GM18951 (cell line): ENCODE measurements around the gene RHOBTB1.

Source experiments
- POLR2A ChIP-seq: IDR thresholded peaks from 4 replicates; pipeline ENCODE4 v1.6.1; 2011; ENCODE audit warnings: mild to moderate bottlenecking; ENCODE audit not compliant: insufficient read length, insufficient read depth; ENCODE audit errors: extremely low read depth
- in situ Hi-C: fragments of 300-500 bp; cut with MboI; formaldehyde crosslinking; loops from one replicate; pipeline ENCODE4 v1.12.0; 2022; ENCODE audit warnings: low sequenced_read_pairs, mixed read lengths, inconsistent platforms; ENCODE audit not compliant: unreplicated experiment

RHOBTB1 gene

DNA sequence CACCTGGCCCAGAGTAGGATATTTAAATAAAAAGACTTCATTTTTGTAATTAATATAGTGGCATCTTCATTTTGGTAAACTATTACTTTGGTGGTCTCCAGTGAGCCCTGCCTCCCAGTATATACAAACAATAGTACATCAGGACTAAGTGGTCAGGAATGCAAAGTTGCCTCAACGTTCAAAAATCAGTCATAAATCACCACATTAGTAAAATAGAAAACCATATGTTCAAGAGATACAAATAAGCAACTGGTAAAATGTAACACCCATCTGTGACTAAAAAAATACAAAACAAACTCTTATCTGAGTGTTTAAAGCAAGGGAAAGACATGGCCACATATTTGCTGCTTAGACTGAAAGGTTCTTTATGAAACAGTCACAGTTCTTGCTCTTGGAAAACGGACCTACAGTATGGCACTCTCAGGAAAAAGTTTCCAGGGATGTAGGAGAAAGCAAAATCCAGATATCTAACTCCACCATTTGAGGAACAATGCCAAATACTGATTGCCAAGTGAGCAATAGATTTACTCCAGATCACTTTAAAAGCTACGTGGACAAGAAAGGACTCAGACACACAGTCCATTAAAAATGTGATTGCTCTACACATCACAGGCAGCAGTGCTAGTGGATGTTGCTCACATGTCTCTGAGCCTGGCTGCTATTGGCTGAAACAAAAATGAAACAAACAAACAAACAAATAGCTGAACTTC lies 15.1 kb upstream of the RHOBTB1 start:
- in situ Hi-C loops: no loop called here
- TF ChIP-seq POLR2A: no peak

DNA sequence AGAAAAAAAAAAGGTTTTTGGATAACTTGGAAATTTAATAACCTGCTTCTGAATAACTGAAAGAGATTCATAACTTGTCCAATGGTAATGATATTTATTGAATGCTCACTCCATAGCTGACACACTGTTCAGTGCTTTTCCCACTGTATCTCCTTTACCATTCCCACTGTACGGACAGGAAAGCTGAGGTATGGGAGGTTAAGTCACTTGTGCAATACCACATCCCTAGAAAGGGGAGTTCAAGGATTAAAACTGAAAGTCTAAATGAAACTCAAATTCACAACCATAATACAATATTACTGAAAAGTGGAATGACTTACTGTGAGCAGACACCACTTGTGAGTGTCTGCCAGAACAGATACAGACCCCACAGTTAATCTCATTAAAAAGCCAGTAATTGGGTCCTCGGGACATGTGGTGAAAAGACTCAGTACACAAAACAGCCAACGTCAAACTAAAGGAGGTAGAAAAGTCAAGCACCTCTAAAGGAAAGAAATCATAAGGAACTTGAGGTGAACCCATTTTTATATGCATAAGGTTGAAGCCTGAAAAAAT lies 13.8 kb upstream of the RHOBTB1 start:
- TF ChIP-seq POLR2A: no peak
- in situ Hi-C loops: no loop called here

DNA sequence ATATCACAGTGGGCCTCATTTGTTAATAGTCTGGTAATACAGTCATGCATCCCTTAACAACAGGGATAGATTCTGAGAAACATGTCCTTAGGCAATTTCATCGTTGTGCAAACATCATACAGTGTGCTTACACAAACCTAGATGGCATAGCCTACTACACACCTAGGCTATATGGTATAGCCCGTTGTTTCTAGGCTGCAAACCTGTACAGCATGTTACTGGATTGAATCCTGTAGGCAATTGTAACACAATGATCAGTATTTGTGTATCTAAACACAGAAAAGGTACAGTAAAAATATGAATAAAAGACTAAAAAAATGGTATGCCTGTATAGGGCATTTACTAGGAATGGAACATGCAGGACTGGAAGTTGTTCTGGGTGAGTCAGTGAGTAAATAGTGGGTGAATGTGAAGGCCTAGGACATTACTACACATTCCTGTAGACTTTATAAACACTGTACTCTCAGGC lies 12.0 kb upstream of the RHOBTB1 start:
- no peak for TF ChIP-seq POLR2A
- in situ Hi-C loops: no loop called here

DNA sequence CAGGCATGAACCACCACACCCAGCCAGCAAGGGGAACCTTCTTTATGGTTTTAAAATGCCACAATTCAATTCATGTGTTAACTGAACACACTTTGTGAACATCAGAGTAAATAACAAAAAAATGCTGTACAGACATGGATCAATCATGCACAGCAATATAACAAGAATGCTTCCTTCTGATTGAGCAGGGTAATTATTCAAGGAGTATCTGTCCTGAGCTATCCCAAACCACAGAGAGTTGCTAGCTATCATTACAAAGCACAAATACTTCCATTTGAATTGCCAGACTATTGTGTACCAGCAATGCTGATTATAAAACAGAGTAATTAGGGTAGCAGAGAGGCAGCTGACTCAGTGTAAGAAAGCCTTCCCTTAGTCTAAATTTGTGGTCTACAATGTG lies 11.3 kb upstream of the RHOBTB1 start:
- no peak for TF ChIP-seq POLR2A
- in situ Hi-C loops: no loop called here

DNA sequence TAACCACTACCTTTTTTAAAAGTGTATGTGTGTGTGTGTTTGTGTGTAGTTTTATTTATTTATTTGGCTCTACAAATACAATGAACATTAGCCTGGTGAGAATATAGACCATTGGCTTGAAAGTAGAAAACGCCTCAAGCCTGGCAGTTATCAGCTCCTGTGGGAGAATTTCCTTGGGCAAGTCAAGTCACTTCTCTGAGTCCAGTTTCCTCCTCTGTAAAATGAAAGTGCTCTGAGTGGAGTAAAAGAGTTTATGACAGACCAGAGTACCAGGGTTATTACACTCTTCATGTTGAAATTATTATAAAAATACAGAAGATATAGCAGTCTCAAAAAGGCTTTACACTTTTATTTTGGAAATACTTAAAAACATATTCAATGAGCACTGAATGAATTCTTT lies 10.1 kb upstream of the RHOBTB1 start:
- in situ Hi-C loops: no loop called here
- no peak for TF ChIP-seq POLR2A

DNA sequence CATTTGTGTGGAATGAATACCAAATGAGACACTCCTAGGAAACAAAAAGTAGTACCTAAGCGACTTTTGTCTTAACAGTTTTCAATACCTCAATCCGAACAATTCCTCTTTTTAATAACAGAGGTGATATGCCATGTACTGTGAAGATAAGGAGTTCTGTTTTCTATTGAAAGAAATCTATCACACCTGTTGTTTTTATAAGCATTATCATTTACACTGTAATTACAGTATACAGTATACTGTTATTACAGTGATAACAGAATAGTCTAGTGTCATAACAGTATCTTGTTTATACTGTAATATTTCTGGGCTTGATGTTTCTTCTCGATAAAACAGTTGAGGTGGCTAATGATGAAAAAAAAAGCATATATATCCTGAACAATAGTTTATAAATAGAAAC lies 9.4 kb upstream of the RHOBTB1 start:
- in situ Hi-C loops: no loop called here
- TF ChIP-seq POLR2A: no peak

DNA sequence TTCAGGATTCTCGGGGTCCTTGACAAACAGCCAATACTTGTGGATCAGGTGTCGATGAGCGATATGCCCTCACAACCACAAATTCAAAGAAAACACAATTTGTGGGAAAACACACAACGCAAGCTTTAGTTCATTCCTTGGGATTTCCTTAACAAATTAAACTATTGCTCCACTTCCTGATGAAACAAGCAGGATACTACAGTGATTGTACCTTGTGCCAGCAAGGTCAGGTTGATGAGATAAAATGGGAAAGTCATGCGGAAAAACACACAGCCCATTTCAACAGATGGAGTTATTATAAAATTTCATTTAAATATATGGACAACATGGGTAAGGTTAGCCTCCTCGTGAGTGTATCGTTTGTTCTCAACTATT lies 8.8 kb upstream of the RHOBTB1 start:
- TF ChIP-seq POLR2A: no peak
- in situ Hi-C loops: no loop called here

DNA sequence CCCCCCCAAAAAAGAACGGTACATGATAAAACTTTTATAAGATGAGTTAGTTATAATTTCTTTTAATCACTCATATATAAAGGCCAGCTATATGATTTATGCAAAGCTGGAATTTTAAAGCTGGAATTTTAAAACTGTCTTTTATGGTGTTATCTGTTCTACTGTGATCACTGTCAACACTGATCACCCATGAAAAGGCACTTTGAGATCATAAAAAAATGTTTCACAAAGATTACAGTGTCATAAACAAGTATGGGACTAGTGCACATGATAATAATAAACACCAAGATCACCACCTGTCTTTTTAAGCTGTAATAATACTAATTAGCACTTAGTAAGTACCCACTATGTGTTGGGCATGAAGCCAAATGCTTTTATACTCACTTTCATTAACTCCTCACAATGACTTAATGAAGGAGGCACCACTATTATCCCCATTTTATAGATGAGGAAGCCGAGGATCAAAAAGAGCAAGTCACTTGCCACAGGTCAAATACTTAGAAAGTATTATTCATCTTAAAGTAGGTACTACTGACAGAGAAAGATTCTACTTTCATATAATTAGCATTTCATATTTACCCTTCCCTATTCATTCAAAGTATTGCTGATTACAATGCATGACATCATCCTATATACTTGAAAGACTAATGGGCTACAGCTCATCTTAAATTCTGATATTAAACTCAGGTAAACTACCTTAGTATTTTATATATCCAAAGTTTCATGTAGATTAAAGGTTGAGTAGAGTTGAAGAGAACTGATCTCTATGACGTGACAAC lies 8.3 kb upstream of the RHOBTB1 start:
- in situ Hi-C loops: no loop called here
- no peak for TF ChIP-seq POLR2A

DNA sequence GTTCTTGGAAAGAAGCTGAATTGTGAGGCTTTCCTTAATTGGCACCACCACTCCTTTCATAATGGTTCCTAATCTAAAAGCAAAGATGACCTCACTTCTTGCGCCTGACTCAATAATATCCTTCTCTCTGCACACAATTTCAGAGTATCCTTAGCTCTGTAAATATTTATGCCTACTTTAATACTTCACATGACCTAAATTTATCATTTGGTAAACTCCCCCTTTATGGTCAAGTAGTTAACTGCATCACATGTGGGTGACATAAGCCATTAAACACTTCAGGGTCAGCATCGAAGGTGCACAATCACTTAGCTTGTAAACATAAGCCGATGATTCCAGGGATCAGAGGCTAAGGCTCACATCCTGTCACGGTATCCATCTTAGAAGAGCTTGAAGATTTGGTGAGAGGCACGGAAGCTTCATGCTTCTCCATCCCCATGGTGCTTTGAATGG lies 7.3 kb upstream of the RHOBTB1 start:
- TF ChIP-seq POLR2A: no peak
- in situ Hi-C loops: no loop called here

DNA sequence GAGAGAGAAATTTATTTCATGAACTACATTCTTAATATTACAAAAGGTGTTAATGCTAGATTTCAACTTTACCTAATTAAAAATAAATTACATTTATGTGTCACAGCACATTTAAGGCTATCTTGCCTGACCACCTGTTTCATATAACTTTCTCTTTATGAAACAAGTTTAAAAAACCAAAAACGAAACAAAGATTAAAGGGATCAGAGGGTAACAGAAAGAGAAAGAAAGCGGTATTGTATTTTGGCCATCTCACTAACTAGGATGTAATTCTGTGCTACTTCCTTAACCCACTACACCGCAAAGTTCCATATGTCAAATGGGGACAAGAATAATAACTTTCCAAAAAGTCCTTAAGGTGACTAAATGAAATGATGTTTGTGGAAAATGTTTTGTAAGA lies 6.3 kb upstream of the RHOBTB1 start:
- in situ Hi-C loops: no loop called here
- no peak for TF ChIP-seq POLR2A

DNA sequence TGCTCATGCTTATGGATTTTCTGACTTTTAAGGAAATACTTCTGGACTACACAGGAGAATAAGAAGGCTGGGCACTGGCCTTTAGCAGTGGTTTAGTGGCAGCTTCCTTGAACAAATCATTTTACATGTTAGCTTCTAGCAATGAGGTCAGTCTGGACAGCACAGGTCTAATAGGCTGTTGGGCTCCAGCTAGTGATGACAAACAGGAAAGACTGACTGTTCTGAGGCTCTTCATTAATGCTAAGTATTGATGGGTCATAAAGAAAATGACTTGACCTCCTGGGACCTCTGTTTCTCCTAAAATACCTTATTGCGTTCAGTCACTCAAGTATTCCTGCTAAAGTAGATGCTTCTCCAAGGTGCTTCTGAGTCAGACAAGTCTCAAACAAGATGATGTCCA lies 4.9 kb upstream of the RHOBTB1 start:
- TF ChIP-seq POLR2A: no peak
- in situ Hi-C loops: no loop called here

DNA sequence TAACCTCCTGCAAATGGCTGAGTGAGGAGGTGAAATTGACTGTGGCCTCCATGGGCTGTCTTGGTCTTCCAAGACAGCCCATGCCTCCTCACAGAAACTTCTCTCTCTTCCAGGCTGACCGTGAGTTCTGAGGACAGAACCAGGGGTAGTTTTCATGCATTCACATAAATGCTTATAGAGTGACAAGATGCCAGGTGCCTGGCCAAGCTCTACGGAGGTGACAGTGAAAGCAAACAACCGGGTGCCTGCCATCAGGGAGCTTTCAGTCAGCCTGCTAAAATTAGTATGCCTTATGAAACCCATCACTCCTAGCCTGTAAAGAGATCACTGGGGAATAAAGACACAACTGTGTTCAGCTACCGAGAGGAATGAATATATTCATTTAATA lies 919 bp upstream of the RHOBTB1 start:
- in situ Hi-C loops: no loop called here
- no peak for TF ChIP-seq POLR2A

DNA sequence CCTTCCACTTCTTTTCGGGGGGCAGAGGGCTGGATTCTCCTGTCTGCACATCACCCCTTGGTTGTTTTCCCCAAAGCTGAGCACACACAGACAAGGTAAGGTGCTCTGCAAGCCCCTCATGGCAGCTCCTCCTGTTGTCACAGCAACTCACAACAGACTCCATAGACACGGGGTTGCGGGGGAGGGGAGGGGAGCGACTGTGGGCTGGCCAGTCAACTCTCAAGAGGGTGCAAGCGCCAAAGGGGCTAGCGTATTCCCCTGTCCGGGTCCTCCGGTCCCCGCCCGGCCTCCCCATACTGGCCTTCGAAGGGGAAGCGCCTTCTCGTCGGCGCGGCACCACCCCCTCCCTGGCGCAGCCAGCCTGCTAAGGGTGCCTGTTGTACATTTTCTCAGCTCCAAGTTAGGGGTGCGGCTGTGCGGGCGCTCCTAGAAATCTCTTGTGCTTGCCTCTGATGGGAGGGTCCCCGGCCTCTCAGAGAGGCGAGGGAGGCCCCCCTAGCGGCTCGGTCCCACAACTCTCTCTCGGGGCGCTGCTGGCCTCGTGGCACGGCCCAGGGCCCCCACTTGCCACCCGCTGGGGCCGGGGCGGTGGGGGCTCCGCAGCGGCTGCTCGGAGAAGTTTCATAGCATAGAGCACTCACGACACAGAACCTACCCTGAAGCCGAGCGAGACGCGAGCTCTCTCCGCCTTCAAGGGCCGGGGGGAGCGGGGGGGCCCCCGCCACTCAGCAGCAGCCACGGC lies 498 bp downstream of the RHOBTB1 start:
- no peak for TF ChIP-seq POLR2A
- in situ Hi-C loops: no loop called here
